ENCODE results near the gene GIPC1. TPM values are rescaled to one million over a fixed set of nuclear protein-coding genes. Genes with fewer than 3 reads are reported as not detected.

GIPC1 gene
- total and polyA plus RNA-seq, 7 donors, result 65.1 to 378 (median 97.7) TPM

GRCh38 chr19:14526423-14526822 is 30.5 kb upstream of the GIPC1 start:
- H3K4me1 ChIP-seq, result peaks cover 0 to 14% (median 12%) of the 10 kb centered on the region in 4 donors
- intact Hi-C loops (cut with DNase I), result no loop called here
- TF ChIP-seq EP300 (IDR thresholded peaks at IDR 0.05) (no peak), CTCF (IDR thresholded peaks at IDR 0.05) (no peak), POLR2A (IDR thresholded peaks at IDR 0.05) (no peak), POLR2AphosphoS5 (IDR thresholded peaks at IDR 0.05) (no peak)
- H3K27ac ChIP-seq, result no peak overlapping the region
- DNase-seq, result no peak
- 88 to 89% methylated on average over 4 of the region's 4 CpGs for WGBS, 2 donors
- no peaks in the 10 kb centered on the region for H3K36me3 ChIP-seq
- no peak overlapping the region for H3K4me3 ChIP-seq
- no peaks in the 10 kb centered on the region for H3K9me3 ChIP-seq
- H3K27me3 ChIP-seq, result no peaks in the 10 kb centered on the region

GRCh38 chr19:14525729-14526128 is 29.8 kb upstream of the GIPC1 start:
- WGBS, 2 donors, result 35 to 66% methylated on average over 6 of the region's 6 CpGs
- H3K36me3 ChIP-seq, result no peaks in the 10 kb centered on the region
- no peaks in the 10 kb centered on the region for H3K9me3 ChIP-seq
- H3K4me1 ChIP-seq, result peaks cover 0 to 10% (median 7%) of the 10 kb centered on the region in 4 donors
- H3K4me3 ChIP-seq, result no peak overlapping the region
- TF ChIP-seq EP300 (IDR thresholded peaks at IDR 0.05) (no peak), POLR2A (IDR thresholded peaks at IDR 0.05) (no peak)
- no peaks in the 10 kb centered on the region for H3K27me3 ChIP-seq
- intact Hi-C loops (cut with DNase I), result no loop called here
- no peak for DNase-seq
- no peak overlapping the region for H3K27ac ChIP-seq

- no peak for TF ChIP-seq POLR2A (IDR thresholded peaks at IDR 0.05)
- TF ChIP-seq POLR2AphosphoS5 (IDR thresholded peaks at IDR 0.05), result no peak
- TF ChIP-seq CTCF (IDR thresholded peaks at IDR 0.05), result no peak
- TF ChIP-seq EP300 (IDR thresholded peaks at IDR 0.05), result no peak
- no peaks in the 10 kb centered on the region for H3K9me3 ChIP-seq
- no peak overlapping the region for H3K27ac ChIP-seq
- H3K36me3 ChIP-seq, result peaks cover 4 to 10% (median 10%) of the 10 kb centered on the region in 4 donors
- H3K27me3 ChIP-seq, result no peaks in the 10 kb centered on the region
- intact Hi-C loops (cut with DNase I), result no loop called here
- DNase-seq, result no peak
- H3K4me1 ChIP-seq, result peaks cover 0 to 27% (median 22%) of the 10 kb centered on the region in 4 donors
- 93 to 95% methylated on average over 4 of the region's 4 CpGs for WGBS, 2 donors
- H3K4me3 ChIP-seq, result no peak overlapping the region
These were observed 24.6 kb upstream of the GIPC1 start for GRCh38 chr19:14520543-14520942.

GRCh38 chr19:14519860-14520407 is 24.0 kb upstream of the GIPC1 start:
- Histone ChIP-seq H3K27ac (peak overlapping the region; percentile 99 to 100 (median 100)), H3K36me3 (peaks cover 9 to 16% (median 15%) of the 10 kb centered on the region in 4 donors), H3K27me3 (no peaks in the 10 kb centered on the region), H3K4me3 (no peak overlapping the region), H3K4me1 (peaks cover 0 to 33% (median 28%) of the 10 kb centered on the region in 4 donors), H3K9me3 (no peaks in the 10 kb centered on the region)
- 43 to 63% methylated on average over 2 of the region's 2 CpGs for WGBS, 2 donors
- no peak for TF ChIP-seq EP300 (IDR thresholded peaks at IDR 0.05)
- no peak for TF ChIP-seq POLR2A (IDR thresholded peaks at IDR 0.05)
- TF ChIP-seq POLR2AphosphoS5 (IDR thresholded peaks at IDR 0.05), result no peak
- no peak for TF ChIP-seq CTCF (IDR thresholded peaks at IDR 0.05)
- intact Hi-C loops (cut with DNase I), result no loop called here
- no peak for DNase-seq

- Histone ChIP-seq H3K36me3 (peaks cover 15 to 22% (median 20%) of the 10 kb centered on the region in 4 donors), H3K4me1 (peaks cover 0 to 39% (median 32%) of the 10 kb centered on the region in 4 donors), H3K27ac (peak overlapping the region; percentile 99 to 100 (median 100)), H3K9me3 (no peaks in the 10 kb centered on the region), H3K27me3 (no peaks in the 10 kb centered on the region), H3K4me3 (peak overlapping the region in 2 of 4 donors; percentile 93 to 94)
- WGBS, 2 donors, result 91 to 92% methylated on average over 22 of the region's 22 CpGs
- no peak for TF ChIP-seq EP300 (IDR thresholded peaks at IDR 0.05)
- no peak for TF ChIP-seq POLR2A (IDR thresholded peaks at IDR 0.05)
- no peak for TF ChIP-seq POLR2AphosphoS5 (IDR thresholded peaks at IDR 0.05)
- TF ChIP-seq CTCF (IDR thresholded peaks at IDR 0.05), result no peak
- DNase-seq, result no peak
- intact Hi-C loops (cut with DNase I), result no loop called here
These were observed 23.4 kb upstream of the GIPC1 start for GRCh38 chr19:14519245-14519859.
